GM11168 (cell line): ENCODE results near the gene PMF1.
"Not testable (repeated sequence)": the region's sequence is repeated elsewhere in the genome, so short reads cannot be mapped to it uniquely, and the experiment has no call there.

Experiments
- in situ Hi-C: fragments of 300-500 bp; cut with MboI; formaldehyde crosslinking; loops from one replicate; pipeline ENCODE4 v1.12.0; 2022; ENCODE audit warnings: low sequenced_read_pairs; ENCODE audit not compliant: unreplicated experiment

The PMF1 gene

DNA sequence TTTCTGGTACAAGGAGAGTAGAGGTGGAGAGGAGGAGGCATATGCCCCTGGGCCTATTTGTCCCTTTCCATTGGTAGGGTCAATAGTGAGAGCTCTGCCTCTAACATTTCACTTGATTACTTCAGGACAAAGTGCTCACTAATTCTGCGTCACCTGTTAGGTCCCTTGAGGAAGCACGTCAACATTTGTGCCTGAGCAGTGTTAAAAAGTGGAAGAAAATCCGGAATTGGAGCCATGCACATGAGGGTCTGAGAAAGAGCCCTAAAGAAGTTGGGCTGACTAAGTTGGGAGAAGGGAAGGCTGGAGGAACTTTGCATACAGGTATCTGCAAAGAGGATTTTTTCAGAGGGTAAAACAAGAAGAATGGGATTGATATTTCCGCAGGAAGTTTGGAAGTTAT, 17.0 kb upstream of the PMF1 start:
- in situ Hi-C loops, result no loop called here

DNA sequence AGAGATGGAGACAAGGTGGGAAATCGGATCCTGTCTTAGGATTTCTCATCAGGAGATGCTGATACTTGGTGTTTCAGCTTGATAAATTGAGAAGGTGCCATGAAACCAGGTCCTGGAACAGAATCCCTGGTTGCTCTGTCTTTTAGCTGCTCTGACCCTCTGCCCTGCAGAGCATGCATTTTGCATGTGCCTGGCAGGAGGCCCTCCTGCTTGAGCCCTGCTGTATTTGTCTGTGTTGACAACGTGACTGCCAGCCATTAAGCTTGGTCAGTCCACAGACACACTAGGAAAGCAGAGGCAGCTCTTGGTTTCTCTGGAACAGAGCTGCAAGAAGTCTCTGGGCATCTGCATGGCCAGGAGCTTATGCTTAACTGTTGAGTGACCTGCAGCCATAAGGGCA, 16.4 kb upstream of the PMF1 start:
- in situ Hi-C loops, result no loop called here

DNA sequence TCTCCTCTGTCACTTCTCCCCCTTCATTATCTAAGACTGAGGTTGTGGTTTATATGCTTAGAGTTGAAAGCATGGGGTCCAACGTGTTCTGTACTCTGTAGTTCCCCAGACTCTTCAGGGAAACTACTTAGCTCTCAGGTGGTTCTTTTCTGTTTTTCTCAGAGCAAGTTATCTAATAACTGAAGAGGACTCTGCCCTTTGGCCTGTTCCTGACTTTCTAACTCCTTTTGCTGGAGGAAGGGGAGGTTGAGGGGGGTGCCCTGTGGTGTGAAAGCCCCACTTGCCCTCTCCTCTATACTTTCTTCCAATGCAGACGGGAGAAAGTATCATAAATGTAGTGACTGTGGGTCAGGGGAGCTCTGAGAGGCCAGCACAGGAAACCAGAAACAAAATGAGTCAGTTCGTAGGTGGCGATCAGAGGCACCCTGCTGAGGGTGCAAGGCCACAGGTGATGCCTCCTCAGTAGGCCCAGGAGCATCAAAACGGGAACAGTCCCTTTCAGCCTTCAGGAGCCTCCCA, 13.9 kb upstream of the PMF1 start:
- in situ Hi-C loops, result no loop called here

DNA sequence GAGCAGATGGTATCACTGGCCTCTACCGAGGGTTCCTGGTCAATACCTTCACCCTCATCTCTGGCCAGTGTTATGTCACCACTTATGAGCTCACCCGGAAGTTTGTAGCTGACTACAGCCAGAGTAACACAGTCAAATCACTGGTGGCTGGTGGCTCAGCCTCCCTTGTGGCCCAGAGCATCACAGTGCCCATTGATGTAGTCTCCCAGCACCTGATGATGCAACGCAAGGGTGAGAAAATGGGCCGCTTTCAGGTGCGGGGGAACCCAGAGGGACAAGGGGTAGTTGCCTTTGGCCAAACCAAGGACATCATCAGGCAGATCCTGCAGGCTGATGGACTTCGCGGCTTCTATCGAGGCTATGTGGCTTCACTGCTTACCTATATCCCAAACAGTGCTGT, 12.8 kb upstream of the PMF1 start:
- in situ Hi-C loops, result no loop called here

DNA sequence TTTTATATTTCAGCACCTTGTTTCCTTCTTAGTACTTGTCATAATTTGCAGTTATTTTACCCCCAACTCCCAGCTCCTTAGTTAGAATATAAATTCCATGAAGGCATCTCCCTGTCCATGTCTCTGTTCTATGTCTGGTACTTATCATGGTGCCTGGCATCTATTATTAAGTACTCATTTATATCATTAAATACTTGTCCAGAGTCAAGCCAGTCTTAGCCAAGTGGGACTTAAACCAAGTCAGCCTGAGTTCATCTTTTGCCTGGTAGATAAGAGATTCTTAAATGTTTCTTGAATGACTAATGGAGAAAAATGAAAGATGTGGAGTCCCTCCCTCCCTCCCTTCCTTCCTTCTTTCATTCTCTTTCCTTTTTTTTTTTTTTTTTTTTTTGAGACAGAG, 9.5 kb upstream of the PMF1 start:
- in situ Hi-C loops, result no loop called here

DNA sequence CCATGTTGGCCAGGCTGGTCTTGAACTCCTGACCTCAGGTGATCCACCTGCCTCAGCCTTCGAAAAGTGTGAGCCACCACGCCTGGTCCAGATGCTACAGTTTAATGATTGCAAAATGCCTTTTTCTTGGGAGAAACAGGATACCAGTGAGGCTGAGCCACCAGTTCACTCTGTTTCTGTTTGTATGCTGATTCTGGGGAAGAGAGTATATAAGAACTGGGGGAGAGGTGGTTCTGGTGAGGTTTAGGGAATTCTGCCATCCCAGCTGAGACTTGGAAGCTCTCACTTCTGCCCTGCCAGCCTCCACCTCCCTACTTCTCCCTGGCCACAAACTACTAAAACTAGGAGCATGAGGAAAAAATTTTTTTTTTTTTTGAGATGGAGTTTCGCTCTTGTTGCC, 8.1 kb upstream of the PMF1 start:
- in situ Hi-C loops, result no loop called here

DNA sequence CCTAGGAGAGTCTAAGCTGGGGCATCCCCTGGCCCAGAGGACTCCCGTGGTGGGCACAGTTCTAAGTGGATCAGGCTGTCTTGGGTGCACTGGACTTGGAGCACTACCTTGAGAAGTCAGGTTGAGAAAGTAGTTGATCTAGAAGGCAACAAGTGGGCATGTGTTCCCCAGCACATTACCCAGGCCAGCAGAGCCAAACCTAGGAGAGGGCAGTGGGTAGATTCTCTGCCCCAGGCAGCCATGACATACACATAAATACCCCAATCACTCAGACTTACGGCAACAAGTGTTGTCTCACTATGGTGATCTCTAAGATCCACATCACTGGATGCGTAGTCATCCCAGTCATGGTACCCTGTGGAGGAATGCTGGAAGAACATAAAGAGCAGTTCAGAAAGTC, 1.6 kb upstream of the PMF1 start:
- in situ Hi-C loops, result no loop called here

DNA sequence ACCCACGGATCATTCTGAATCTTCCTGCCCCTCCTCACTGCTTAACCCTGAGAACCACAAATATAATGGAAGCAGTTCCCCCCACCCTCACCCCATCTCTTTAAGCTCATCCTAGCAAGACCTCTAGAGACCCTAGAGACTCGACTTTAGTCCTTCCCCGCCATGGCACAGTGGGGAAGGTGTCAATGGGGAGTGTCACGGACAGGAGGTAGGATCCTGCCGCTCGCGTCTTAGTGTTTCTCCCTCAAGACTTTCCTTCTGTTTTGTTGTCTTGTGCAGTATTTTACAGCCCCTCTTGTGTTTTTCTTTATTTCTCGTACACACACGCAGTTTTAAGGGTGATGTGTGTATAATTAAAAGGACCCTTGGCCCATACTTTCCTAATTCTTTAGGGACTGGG, 677 bp upstream of the PMF1 start:
- in situ Hi-C loops, result no loop called here

DNA sequence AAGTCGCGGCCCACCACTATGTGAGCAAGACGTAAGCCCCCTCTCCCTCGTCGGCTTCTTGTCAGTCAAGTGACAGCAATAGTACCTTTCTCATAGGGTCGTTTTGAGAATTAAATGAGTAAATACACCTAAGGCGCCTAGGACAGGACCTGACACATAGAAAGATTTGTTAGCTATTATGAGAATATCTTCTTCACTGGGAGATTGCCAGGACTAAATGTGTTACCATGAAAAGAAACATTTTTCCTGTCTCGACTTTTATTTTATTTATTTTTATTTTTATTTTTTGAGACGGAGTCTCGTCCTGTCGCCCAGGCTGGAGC, 798 bp downstream of the PMF1 start:
- in situ Hi-C loops, result no loop called here

DNA sequence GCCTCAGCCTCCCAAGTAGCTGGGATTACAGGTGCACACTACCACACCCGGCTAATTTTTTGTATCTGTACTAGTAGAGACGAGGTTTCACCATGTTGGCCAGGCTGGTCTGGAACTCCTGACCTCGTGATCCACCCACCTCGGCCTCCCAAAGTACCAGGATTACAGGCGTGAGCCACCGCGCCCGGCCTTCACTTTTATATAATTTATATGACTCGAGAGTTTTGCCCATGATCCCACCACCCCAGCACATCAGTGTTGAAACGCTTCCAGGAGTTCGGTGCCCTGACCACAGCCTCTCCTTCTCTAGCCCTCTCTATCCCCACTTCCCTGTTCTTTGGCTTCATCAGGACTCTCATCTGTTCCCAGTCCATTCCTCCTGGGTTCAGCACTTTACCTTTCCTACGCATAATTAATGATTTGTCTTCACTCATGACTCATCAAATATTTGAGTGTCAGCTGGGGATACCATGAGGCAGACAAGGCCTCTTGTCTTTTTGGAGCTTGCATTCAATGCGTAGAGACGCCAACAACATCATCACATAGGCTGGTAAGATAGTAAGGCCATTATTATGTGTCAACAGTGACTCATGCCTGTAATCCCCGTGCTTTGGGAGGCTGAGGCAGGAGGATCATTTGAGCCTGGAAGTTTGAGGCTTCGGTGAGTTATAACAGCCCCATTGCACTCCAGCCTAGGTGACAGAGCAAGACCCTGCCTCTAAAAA, 1.4 kb downstream of the PMF1 start:
- in situ Hi-C loops, result no loop called here

DNA sequence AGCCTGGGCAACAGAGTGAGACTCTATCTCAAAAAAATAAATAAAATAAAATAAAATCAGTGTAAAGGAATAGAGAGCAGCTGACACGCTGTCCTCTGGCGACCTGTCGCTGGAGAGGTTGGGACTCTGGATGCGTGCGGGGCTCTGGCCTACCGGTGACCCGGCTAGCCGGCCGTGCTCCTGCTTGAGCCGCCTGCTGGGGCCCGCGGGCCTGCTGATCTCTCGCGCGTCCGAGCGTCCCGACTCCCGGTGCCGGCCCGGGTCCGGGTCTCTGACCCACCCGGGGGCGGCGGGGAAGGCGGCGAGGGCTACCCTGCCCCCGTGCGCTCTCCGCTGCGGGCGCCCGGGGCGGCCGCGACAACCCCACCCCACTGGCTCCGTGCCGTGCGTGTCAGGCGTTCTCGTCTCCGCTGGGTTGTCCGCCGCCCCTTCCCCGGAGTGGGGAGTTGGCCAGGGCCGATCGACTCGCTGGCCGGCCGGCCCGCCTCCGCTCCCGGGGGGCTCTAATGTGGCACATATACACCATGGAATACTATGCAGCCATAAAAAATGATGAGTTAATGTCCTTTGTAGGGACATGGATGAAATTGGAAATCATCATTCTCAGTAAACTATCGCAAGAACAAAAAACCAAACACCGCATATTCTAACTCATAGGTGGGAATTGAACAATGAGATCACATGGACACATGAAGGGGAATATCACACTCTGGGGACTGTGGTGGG, 3.7 kb downstream of the PMF1 start:
- in situ Hi-C loops, result not testable (repeated sequence)

DNA sequence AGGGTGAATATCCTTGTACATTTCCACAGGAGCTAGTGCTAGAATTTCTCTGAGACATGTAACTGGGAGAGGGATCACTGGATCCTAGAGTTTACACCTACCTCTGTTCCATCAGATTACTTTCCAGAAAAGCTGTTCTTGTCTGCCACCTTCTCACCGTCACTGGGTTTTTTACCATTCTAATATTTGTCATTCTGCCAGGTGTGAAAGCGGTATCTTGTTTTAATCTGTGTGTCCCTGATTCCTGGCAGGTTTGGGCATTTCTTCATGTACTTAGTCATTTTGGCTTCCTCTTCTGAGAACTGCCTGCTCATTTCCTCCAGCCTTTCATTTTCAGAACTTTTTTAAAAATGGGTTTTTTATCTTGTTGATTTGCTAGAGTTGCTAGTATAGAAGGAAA, 5.1 kb downstream of the PMF1 start:
- in situ Hi-C loops, result no loop called here

DNA sequence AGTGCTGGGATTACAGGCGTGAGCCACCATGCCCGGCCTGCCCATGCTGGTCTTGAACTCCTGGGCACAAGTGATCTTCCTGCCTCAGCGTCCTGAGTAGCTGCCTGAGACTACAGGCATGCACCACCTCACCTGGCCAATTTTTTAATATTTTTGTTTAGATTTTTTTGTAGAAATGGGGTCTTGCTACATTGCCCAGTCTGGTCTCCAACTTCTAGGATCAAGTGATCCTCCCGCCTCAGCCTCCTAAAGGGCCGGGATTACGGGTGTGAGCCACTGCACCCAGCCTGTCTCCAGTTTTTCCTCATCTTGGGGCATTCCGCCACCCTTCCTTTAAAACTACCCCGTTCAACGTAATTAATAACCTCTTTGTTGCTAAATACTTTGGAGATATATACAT, 7.4 kb downstream of the PMF1 start:
- in situ Hi-C loops, result loop anchor here (5.0 kb wide), 1 partner anchor 73 kb away; no protein-coding TSS in a partner anchor

DNA sequence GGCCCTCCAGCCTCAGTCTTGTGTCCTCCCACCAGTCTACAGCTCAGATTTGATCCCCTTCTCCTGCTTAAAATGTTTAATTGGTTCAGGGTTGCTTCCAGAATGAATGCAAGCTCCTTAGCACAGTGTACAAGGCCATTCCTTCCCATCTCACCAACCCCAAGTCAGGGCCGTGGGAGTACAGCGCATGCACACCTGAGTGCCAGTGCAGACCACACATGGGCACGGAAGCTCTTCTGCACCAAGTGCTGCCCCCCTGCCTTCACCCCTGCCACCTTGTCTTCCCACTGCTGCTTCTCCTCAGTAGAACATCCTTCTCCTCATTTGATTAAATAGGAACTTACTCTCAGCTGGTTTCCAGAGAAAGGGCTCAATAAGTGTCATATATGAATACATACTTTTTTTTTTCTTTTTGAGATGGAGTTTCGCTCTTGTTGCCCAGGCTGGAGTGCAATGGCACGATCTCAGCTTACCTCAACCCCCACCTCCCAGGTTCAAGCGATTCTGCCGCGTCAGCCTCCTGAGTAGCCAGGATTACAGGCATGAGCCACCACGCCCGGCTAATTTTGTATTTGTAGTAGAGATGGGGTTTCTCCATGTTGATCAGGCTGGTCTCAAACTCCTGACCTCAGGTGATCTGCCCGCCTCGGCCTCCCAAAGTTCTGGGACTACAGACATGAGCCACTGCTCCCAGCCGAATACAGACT, 9.3 kb downstream of the PMF1 start:
- in situ Hi-C loops, result loop anchor here (5.0 kb wide), 1 partner anchor 75 kb away; no protein-coding TSS in a partner anchor

DNA sequence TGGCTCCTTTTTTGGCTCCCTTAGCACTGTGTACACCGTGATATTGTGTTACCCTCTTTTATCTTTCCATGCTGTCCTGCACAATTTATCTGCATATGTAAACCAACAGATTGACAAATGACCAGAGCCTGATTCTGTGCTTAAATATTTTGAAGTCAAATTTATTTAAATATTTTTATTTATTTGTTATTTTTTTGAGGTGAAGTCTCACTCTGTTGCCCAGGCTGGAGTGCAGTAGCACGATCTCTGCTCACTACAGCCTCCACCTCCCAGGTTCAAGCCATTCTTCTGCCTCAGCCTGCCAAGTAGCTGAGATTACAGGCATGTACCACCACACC, 12.8 kb downstream of the PMF1 start:
- in situ Hi-C loops, result loop anchor here (5.0 kb wide), 1 partner anchor 133 kb away; no protein-coding TSS in a partner anchor

DNA sequence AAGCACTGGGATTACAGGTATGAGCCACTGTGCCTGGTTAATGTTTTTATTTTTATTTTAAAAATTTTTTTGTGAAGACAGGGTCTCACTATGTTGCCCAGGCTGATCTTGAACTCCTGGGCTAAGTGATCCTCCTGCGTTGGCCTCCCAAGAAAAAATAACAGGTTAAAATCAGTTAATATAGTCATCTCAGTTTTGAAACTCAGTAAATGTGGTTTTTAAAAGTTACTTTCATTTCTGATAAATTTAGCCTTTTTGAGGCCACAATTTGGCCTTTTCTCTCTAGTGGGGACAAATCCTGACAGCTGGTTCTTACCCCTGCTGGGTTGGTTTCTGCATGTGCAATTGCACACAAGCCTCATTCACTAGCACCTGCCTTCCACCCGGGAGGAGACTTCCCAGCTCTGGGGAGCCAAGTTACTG, 13.3 kb downstream of the PMF1 start:
- in situ Hi-C loops, result loop anchor here (5.0 kb wide), 1 partner anchor 134 kb away; no protein-coding TSS in a partner anchor

DNA sequence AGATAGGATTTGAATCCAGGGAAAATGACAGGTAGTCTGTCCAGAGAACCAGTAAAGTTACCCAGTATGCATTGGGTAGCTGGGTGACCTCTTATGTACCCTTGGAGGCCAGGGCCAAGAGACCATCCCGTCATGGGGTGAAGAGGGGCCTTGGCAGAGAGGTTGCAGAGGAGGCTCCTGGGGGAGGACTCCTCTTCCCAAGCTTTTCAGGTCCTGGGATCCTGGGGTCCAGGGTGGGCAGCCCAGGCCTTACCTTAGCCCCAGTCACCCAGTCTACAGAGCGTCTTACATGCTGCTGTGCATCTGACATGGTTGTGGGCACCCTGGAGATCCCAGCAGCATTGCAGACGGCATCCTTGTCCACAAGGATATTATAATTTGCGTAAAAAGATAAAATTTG, 14.0 kb downstream of the PMF1 start:
- in situ Hi-C loops, result loop anchor here (5.0 kb wide), 1 partner anchor 134 kb away; no protein-coding TSS in a partner anchor

DNA sequence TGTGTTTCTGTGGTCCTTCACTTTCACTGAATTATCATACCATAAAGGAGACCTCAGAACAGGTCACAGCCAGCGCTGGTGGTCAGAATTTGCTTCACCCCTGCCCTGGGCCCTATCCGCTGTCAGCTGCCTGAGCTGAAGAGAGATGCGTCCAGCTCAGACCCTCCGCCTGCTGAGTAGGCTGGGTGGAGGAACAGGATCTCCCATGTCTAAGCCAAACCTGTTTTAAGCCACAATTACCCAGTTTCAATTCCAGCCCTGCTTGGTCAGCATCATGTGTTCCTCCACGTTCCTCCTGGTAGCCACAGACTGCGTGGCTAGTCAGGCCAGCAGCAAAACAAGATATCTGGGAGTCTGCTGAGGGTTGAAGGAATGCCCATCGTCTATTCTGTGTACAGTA, 15.7 kb downstream of the PMF1 start:
- in situ Hi-C loops, result loop anchor here (5.0 kb wide), 1 partner anchor 136 kb away; no protein-coding TSS in a partner anchor

DNA sequence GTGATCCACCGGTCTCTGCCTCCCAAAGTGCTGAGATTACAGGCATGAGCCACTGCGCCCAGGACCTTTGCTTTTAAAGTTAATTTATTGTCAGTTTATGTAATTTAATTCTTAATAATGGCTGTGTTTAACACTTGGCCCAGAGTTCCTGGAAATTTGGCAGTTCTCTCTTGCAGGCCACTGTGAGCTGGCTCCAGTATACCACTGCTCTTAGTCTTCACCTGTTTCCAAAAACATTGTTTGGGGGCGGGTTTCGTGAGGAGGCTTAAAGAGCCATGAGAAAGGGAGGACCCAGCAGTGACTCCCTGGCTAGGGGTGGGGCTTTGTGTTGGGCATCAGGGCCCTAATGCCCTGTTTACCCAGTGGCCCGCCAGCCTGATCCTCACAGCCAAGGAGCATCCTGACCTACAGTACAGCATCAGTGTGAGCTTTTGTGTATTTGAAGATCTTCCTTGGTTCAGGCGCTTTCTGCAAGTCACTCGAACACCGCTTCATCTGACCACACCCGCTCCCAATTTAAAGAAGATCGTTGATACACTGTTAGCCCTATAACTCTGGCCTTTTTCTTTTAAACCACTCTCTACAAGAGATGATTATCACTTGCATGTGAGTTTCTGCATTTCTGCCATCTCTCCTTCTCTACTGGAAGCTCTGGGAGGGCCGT, 17.1 kb downstream of the PMF1 start:
- in situ Hi-C loops, result loop anchor here (5.0 kb wide), 1 partner anchor 138 kb away; no protein-coding TSS in a partner anchor

DNA sequence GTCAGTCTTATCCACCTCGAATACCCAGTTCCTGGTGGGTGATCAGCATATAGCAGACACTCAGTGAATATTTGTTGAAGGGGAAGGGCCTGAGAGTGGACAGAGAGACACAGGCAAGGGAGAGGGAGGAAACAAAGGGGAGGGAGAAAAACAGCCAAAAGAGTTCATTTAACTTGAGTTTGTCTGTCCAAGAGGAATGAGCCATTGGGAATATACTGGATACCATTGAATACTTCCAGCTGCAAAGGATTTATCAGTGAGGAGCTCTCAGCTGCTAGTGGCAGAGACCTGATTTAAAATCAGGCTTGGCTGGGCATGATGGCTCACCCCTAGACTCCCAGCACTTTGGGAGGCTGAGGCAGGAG, 17.6 kb downstream of the PMF1 start:
- in situ Hi-C loops, result no loop called here
